HepG2 (cell line): Measurements from ENCODE around the gene DNAJB6. TPM values are rescaled to one million over a fixed set of nuclear protein-coding genes. Genes with fewer than 3 reads are reported as not detected.

ENCODE experiments used
- FOXP4 ChIP-seq: sonication (generic); formaldehyde crosslinking; IDR thresholded peaks from 2 replicates; pipeline ENCODE4 v1.4.0; 2020; ENCODE audit warnings: missing genetic modification reagents
- KAT2B ChIP-seq: fragments of 150-350 bp; IDR thresholded peaks from 2 replicates; pipeline ENCODE4 v1.6.1; 2014; ENCODE audit warnings: low read depth, low read length, borderline replicate concordance
- SKIL ChIP-seq: sonication (generic); formaldehyde crosslinking; IDR thresholded peaks from 2 replicates; pipeline ENCODE4 v1.8.0; 2022; ENCODE audit warnings: missing genetic modification reagents, mild to moderate bottlenecking, moderate library complexity, borderline replicate concordance
- ZNF318 ChIP-seq: sonication (generic); formaldehyde crosslinking; IDR thresholded peaks from 2 replicates; pipeline ENCODE4 v1.4.0; 2020; ENCODE audit warnings: mild to moderate bottlenecking, missing genetic modification reagents
- polyA plus RNA-seq, 8 experiments: library from polyadenylated mRNA; depleted of rRNA in 3 of 8; stranded (reverse) in 7 of 8; unstranded in 1 of 8; fragments of >200 nt; fragmentation: Illumina TruSeq in 4 of 8; extraction: Trizol in 4 of 8; gene quantifications; 2 replicates each; pipeline versions ENCODE4 v1.2.1 to v1.2.3, GENCODE V29; 2011 to 2016; ENCODE audit warnings: low read depth in 4 of 8, missing spikeins in 1 of 8, mixed read lengths in 1 of 8; ENCODE audit not compliant: insufficient read depth in 1 of 8
- total RNA-seq, 5 experiments: library from RNA; depleted of rRNA; stranded (reverse); fragments of >200 nt; fragmentation: Illumina TruSeq; extraction: Trizol; gene quantifications; 2 replicates each; pipeline ENCODE4 v1.2.3, GENCODE V29; 2016; ENCODE audit warnings: low read depth in 1 of 5

DNAJB6 gene
- total and polyA plus RNA-seq, 2 of the 13 experiments (the other 11 are each of a cell fraction or from before 2014, with no cell fraction given) = 29.9 to 53.9 TPM

- TF ChIP-seq ZNF318 (CRISPR knock-in tag) = no peak
- no peak for TF ChIP-seq KAT2B
- TF ChIP-seq FOXP4 (CRISPR knock-in tag) = no peak
- no peak for TF ChIP-seq SKIL (CRISPR knock-in tag)
- TF ChIP-seq, all 625 proteins: peak for 0
These were observed 71.7 kb downstream of the DNAJB6 start (continued) for GRCh38 chr7:157408258-157409101.
